Measurements from ENCODE around the gene KIAA1217. TPM values are rescaled to one million over a fixed set of nuclear protein-coding genes. Genes with fewer than 3 reads are reported as not detected.

The KIAA1217 gene
- total and polyA plus RNA-seq, 12 donors = 10.8 to 73.7 (median 40.8) TPM

DNA sequence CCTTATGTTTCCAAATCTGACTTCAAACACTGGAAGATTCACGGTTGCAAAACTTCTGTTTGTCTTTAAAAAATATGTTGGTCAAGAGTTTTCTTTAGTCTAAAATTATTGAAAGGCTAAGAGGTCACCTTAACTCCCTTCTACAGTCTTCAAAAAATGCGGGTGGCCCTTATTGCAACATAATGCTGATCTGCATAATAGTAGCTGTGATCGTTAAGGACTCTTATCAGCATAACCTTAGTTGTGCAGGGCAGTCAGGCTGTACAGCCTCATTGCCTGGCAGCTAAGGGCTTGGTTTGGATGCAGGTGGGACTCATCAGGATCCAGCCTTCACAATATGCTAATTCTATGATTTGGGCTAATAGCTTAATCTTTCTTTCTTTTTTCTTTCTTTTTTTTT, 15.0 kb downstream of the KIAA1217 start:
- WGBS, 4 donors = 34 to 60% (median 48%) methylated on average over 3 of the region's 3 CpGs
- intact Hi-C loops (cut with DNase I) = no loop called here
- no peaks in the 10 kb centered on the region for H3K9me3 ChIP-seq (replicated peaks in 1 of 3)
- peaks cover 0 to 12% of the 10 kb centered on the region in 2 donors for H3K4me1 ChIP-seq (replicated peaks in 1 of 2)
- H3K27me3 ChIP-seq = no peaks in the 10 kb centered on the region
- peak in 6 of 7 donors; percentile 23 to 59 (median 48) for DNase-seq
- H3K4me3 ChIP-seq = no peak overlapping the region
- H3K27ac ChIP-seq = no peak overlapping the region
- H3K36me3 ChIP-seq (replicated peaks in 1 of 2) = peaks cover 0 to 14% of the 10 kb centered on the region in 2 donors
- TF ChIP-seq CTCF (IDR thresholded peaks at IDR 0.05) (no peak), POLR2A (IDR thresholded peaks at IDR 0.05) (no peak)

DNA sequence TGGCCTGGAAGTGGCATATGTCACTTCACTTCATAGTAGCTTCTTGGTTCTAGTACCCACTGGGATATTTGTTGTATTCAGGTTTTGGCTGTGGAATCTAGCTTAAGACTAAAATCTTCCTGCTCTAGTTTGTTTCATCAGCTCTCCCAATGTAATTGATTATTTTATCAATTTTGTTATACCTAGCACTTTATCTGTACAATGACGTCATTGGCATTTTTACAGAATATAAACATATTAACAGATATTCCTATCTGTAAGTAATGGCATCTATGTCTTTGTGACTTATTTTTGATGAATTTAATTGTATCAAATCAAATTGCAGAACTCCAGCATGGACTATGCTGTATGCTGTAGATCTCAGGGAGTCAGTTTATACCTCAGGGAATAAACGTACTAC, 19.7 kb downstream of the KIAA1217 start:
- WGBS, 4 donors = 86 to 93% (median 88%) methylated on average over 2 of the region's 2 CpGs
- Histone ChIP-seq H3K4me1 (replicated peaks in 1 of 2) (peaks cover 0 to 7% of the 10 kb centered on the region in 2 donors), H3K27ac (no peak overlapping the region), H3K36me3 (replicated peaks in 1 of 2) (no peaks in the 10 kb centered on the region), H3K27me3 (no peaks in the 10 kb centered on the region), H3K4me3 (no peak overlapping the region), H3K9me3 (replicated peaks in 1 of 3) (no peaks in the 10 kb centered on the region)
- intact Hi-C loops (cut with DNase I) = no loop called here
- no peak for DNase-seq
- TF ChIP-seq CTCF (IDR thresholded peaks at IDR 0.05) = no peak
- no peak for TF ChIP-seq POLR2A (IDR thresholded peaks at IDR 0.05)

- intact Hi-C loops (cut with DNase I) = no loop called here
- no peaks in the 10 kb centered on the region for H3K36me3 ChIP-seq (replicated peaks in 1 of 2)
Observed at GRCh38 chr10:24229909-24230308, 21.0 kb downstream of the KIAA1217 start.

GRCh38 chr10:24231200-24231599, 22.3 kb downstream of the KIAA1217 start:
- Histone ChIP-seq H3K27me3 (no peaks in the 10 kb centered on the region), H3K9me3 (replicated peaks in 1 of 3) (no peaks in the 10 kb centered on the region), H3K36me3 (replicated peaks in 1 of 2) (no peaks in the 10 kb centered on the region), H3K4me1 (replicated peaks in 1 of 2) (no peaks in the 10 kb centered on the region), H3K27ac (no peak overlapping the region), H3K4me3 (no peak overlapping the region)
- intact Hi-C loops (cut with DNase I) = no loop called here
- WGBS, 4 donors = 94 to 95% (median 95%) methylated on average over 8 of the region's 8 CpGs
- DNase-seq = no peak
- no peak for TF ChIP-seq POLR2A (IDR thresholded peaks at IDR 0.05)
- no peak for TF ChIP-seq CTCF (IDR thresholded peaks at IDR 0.05)

More at GRCh38 chr10:24229909-24230308, 21.0 kb downstream of the KIAA1217 start:
- TF ChIP-seq POLR2A (IDR thresholded peaks at IDR 0.05) (no peak), CTCF (IDR thresholded peaks at IDR 0.05) (no peak)
- Histone ChIP-seq H3K4me3 (no peak overlapping the region), H3K4me1 (replicated peaks in 1 of 2) (no peaks in the 10 kb centered on the region), H3K27ac (no peak overlapping the region), H3K27me3 (no peaks in the 10 kb centered on the region), H3K9me3 (replicated peaks in 1 of 3) (no peaks in the 10 kb centered on the region)
- DNase-seq = no peak
- WGBS, 4 donors = 87 to 96% (median 90%) methylated on average over 3 of the region's 3 CpGs

Data from adrenal gland (tissue), 12 donors.